ENCODE results near the gene SMURF1.

- TF ChIP-seq POLR2A (IDR thresholded peaks at IDR 0.05; ENCODE audit: low read depth, low read length), result no peak
- no peak for TF ChIP-seq POLR2AphosphoS5 (IDR thresholded peaks at IDR 0.05; ENCODE audit: low read depth, low read length)
- TF ChIP-seq TAF1 (IDR thresholded peaks at IDR 0.05; ENCODE audit: low read depth, low read length), result no peak
These were observed 130.4 kb downstream of the SMURF1 start for GRCh38 chr7:99013266-99014112.

Data from GM12891 (cell line).